ENCODE results near the gene RFNG. TPM values are rescaled to one million over a fixed set of nuclear protein-coding genes. Genes with fewer than 3 reads are reported as not detected.
A peak's percentile ranks its signal among the peaks of the same experiment; 100 is the strongest.

Gene RFNG
- total RNA-seq, 2 donors from 2014 or later = 46.3 to 54.5 TPM

DNA sequence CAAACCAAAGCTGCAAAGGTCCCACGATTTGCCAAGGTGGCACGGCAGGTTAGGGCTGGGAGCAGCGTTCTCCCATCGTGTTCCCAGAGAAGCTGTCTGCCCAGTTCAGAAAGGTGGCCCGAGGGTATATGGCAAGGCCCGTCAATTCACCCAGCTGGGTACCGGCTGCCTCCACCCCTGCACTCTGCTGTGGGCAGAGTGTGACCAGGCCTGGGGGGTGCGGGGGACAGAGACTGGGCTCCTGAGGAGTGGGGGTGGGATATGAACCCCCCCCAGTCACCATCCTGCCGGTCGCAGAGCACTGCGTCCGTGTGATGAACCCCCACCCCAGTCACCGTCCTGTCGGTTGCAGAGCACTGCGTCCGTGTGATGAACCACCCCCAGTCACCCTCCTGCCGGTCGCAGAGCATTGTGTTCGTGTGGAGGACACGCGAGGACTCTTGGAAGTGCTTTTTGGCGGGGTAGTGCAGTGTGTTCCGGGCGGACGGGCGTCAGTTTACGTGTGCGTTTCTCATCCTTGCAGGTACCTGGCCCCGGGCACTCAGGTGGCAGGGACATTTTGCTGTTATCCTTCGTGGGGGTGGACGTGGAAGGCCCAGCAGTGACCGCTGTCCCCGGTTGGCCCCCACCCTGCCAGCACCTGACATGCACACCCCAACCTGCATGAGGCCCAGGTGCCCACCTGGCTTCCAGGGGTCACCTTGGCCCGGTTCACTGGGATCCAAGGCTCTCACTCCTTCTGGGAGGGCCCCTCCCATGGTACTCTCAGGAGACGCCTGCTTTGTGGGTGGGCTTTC, 49.1 kb upstream of the RFNG start:
- no peak overlapping the region for H3K27ac Mint-ChIP-seq
- Histone ChIP-seq H3K36me3 (ENCODE audit: control insufficient read depth, insufficient read depth, low read length) (peaks cover 12% of the 10 kb centered on the region), H3K27me3 (ENCODE audit: control insufficient read depth, insufficient read depth, low read length, poor library complexity, severe bottlenecking) (no peaks in the 10 kb centered on the region), H3K27ac (ENCODE audit: low read depth, low read length) (no peak overlapping the region), H3K4me1 (ENCODE audit: control insufficient read depth, insufficient read depth, low read length) (peaks cover 25% of the 10 kb centered on the region), H3K9ac (ENCODE audit: extremely low read depth, low read length, poor library complexity, severe bottlenecking) (no peak overlapping the region), H3K4me3 (ENCODE audit: low read length) (no peak overlapping the region), H3K9me3 (ENCODE audit: control insufficient read depth, low read length) (no peaks in the 10 kb centered on the region)
- no peaks in the 10 kb centered on the region for H3K9me3 Mint-ChIP-seq
- peaks cover 34% of the 10 kb centered on the region for H3K4me1 Mint-ChIP-seq
- no peak for DNase-seq
- H3K27me3 Mint-ChIP-seq (ENCODE audit: insufficient read depth) = no peaks in the 10 kb centered on the region
- peak overlapping the region; percentile 61 for H3K4me3 Mint-ChIP-seq
- WGBS, 2 experiments (ENCODE audit: insufficient coverage in 1 of 2, insufficient read length in 1 of 2) = 93 to 95% methylated on average over 27 to 34 of the region's 35 CpGs
- peaks cover 3% of the 10 kb centered on the region for H3K36me3 Mint-ChIP-seq (ENCODE audit: low read depth)
- TF ChIP-seq, protein P1, sequence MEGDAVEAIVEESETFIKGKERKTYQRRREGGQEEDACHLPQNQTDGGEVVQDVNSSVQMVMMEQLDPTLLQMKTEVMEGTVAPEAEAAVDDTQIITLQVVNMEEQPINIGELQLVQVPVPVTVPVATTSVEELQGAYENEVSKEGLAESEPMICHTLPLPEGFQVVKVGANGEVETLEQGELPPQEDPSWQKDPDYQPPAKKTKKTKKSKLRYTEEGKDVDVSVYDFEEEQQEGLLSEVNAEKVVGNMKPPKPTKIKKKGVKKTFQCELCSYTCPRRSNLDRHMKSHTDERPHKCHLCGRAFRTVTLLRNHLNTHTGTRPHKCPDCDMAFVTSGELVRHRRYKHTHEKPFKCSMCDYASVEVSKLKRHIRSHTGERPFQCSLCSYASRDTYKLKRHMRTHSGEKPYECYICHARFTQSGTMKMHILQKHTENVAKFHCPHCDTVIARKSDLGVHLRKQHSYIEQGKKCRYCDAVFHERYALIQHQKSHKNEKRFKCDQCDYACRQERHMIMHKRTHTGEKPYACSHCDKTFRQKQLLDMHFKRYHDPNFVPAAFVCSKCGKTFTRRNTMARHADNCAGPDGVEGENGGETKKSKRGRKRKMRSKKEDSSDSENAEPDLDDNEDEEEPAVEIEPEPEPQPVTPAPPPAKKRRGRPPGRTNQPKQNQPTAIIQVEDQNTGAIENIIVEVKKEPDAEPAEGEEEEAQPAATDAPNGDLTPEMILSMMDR (conservative IDR thresholded peaks at IDR 0.05) = no peak

DNA sequence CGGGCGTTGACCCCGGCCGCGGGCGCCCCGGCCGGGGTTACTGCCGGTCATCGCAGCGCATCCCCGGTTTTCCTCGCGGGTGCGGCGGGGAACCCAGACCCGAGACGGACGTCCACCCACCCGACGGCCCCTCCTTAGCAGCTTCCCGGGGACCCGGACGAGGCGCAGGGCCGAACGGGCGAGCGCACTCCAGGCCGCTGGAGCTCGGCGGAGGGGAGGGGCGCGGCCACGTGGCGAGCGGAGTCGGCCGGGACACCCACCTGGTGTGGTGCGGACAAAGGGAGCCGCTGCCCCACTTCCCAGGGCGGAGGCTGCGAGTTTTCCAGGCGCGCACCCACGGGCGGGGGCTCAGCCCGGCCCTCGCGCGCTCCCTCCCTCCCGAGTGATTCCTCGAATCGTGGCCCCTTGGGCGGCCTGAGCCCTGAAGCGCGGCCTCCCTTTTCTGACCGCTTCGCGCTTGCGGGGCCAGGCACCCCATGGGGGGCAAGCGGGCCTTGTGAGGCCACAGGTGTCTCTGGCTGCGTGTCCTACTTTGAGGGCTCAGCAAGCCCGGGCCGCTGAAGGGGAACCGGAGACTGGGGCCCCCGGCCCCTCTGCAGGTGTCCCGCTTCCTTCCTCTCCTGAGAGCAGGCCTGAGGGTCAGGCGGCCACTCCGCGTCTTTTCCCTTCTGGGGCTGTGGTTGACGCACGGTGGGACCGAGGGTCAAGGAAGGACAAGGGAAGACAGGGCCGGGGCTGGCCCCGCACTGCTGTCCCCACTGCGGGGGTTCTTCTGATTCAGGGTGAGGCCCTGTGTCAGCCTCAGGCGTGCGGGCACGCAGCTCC, 47.5 kb upstream of the RFNG start:
- Mint-ChIP-seq H3K36me3 (ENCODE audit: low read depth) (peaks cover 9% of the 10 kb centered on the region), H3K4me1 (peaks cover 30% of the 10 kb centered on the region), H3K4me3 (peak overlapping the region; percentile 61), H3K27me3 (ENCODE audit: insufficient read depth) (no peaks in the 10 kb centered on the region), H3K9me3 (no peaks in the 10 kb centered on the region), H3K27ac (peak overlapping the region; percentile 82)
- Histone ChIP-seq H3K36me3 (ENCODE audit: control insufficient read depth, insufficient read depth, low read length) (peaks cover 23% of the 10 kb centered on the region), H3K4me3 (ENCODE audit: low read length) (peak overlapping the region; percentile 76), H3K27me3 (ENCODE audit: control insufficient read depth, insufficient read depth, low read length, poor library complexity, severe bottlenecking) (no peaks in the 10 kb centered on the region), H3K9ac (ENCODE audit: extremely low read depth, low read length, poor library complexity, severe bottlenecking) (peak overlapping the region; percentile 83), H3K9me3 (ENCODE audit: control insufficient read depth, low read length) (no peaks in the 10 kb centered on the region), H3K4me1 (ENCODE audit: control insufficient read depth, insufficient read depth, low read length) (peaks cover 29% of the 10 kb centered on the region), H3K27ac (ENCODE audit: low read depth, low read length) (peak overlapping the region; percentile 96)
- DNase-seq = peak; percentile 81
- 17 to 26% methylated on average over 33 to 80 of the region's 80 CpGs for WGBS, 2 experiments (ENCODE audit: insufficient coverage in 1 of 2, insufficient read length in 1 of 2)
- TF ChIP-seq, protein P1 (conservative IDR thresholded peaks at IDR 0.05) = no peak

DNA sequence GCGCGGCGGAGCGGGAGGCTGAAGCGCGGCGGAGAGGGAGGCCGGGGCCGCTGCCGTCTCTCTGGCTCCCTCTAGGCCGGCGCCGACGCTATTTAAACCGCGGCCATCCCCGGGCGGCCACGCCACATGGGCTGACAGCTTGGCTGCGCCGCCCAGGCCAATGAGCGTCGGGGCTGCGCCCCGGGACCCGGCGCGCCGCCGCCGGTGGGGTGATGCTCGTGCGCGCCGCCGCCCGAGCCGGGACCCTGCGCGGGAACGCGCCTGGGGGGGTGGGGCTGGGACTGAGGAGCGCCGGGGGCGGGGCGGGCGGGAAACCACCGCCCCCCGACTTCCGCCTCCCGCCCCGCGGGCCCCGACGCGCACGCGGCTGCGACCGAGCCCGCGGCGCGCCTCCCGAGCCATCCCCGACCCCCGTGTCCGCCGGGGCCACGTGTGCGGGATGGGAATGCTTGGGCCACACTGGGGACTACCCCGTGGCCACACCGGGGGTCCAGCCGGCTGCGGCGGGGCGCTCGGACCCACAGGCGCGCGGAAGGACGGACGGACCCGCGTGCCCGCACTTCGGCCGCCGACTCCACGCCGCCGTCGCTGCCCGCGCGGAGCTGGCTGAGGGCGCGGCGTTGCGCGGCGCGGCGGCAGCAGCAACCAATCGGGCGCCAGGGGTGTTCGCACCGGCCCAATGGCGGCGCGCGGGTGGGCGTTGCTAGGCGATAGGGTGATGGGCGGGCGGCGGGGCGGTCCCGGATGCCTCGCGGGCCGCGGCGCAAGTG, 46.7 kb upstream of the RFNG start, which contains the start of gene FASN:
Gene FASN (minus strand): TSS at position 68 of the 770 bp plus-strand sequence. CDS start 1,791 bp downstream, outside the sequence.
- peak within 1 kb of the TSS; percentile 68 for H3K4me3 Mint-ChIP-seq
- no peaks in the 10 kb centered on the region for H3K27me3 ChIP-seq (ENCODE audit: control insufficient read depth, insufficient read depth, low read length, poor library complexity, severe bottlenecking)
- no peak within 1 kb of the TSS for H3K27ac Mint-ChIP-seq
- peaks cover 29% of the 10 kb centered on the region for H3K36me3 ChIP-seq (ENCODE audit: control insufficient read depth, insufficient read depth, low read length)
- H3K9ac ChIP-seq (ENCODE audit: extremely low read depth, low read length, poor library complexity, severe bottlenecking) = peak within 1 kb of the TSS; percentile 83
- 0% methylated on average over 25 to 118 of the region's 124 CpGs for WGBS, 2 experiments (ENCODE audit: insufficient coverage in 1 of 2, insufficient read length in 1 of 2)
- peaks cover 10% of the 10 kb centered on the region for H3K36me3 Mint-ChIP-seq (ENCODE audit: low read depth)
- peak within 1 kb of the TSS; percentile 88 for H3K4me3 ChIP-seq (ENCODE audit: low read length)
- peaks cover 26% of the 10 kb centered on the region for H3K4me1 Mint-ChIP-seq
- H3K9me3 ChIP-seq (ENCODE audit: control insufficient read depth, low read length) = no peaks in the 10 kb centered on the region
- H3K27me3 Mint-ChIP-seq (ENCODE audit: insufficient read depth) = no peaks in the 10 kb centered on the region
- H3K9me3 Mint-ChIP-seq = no peaks in the 10 kb centered on the region
- H3K27ac ChIP-seq (ENCODE audit: low read depth, low read length) = peak within 1 kb of the TSS; percentile 96
- peak; percentile 99 for DNase-seq
- H3K4me1 ChIP-seq (ENCODE audit: control insufficient read depth, insufficient read depth, low read length) = peaks cover 21% of the 10 kb centered on the region
- TF ChIP-seq, protein P1 (conservative IDR thresholded peaks at IDR 0.05) = peak; percentile 69
